Embryonic facial prominence (tissue), 1 donor: ENCODE data around the gene BAZ2B.
"Not testable (repeated sequence)": the region's sequence is repeated elsewhere in the genome, so short reads cannot be mapped to it uniquely, and the experiment has no call there.

Experiments
- DNase-seq: peaks from one replicate; pipeline ENCODE4 v3.0.0-alpha.2; 2016; ENCODE audit errors: extremely low spot score

Gene BAZ2B

DNA sequence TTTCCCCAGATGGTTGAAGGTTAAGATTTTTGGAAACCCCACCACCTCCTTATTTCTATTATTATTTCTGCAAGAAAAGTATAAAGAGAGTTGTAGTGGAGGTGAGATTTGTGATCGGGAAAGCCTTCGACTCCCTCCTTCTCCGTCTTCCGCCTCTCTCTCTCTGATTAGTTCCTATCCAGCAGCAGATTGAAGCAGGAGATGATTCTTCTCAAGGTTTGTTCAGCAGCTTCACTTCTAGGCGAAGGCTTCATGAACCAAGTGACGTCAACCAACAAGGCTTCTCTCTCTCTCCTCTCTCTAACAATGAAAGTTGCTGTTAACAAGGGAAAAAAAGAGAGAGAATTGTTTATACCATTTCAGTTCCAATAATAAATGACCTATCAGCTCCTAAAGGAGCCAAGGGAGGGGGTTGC lies at the start of gene BAZ2B:
TSS of gene BAZ2B (minus strand) at position 263 of the 416 bp plus-strand sequence. CDS start 137,829 bp downstream, outside the sequence.
- DNase-seq = peak; percentile 83

DNA sequence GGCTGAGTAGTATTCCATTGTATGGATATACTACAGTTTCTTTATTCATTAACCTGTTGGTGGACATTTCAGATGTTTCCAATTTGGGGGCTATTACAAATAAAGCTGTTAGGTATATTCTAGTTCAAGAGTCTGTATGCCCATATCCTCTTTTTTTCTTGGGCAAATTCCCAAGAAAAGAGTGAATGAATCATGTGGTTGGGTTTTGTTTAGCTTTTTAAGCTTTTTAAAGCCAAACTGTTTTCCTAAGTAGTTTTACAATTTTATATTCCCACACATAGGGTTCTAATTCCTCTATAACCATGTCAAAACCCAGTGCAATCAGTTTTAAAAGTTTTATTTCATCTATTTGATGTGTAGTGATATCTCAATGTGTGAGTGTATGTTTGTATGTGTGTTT lies 44.9 kb upstream of the BAZ2B start:
- no peak for DNase-seq

- DNase-seq = no peak
These were observed 42.8 kb upstream of the BAZ2B start for GRCh38 chr2:159658881-159659873.

DNA sequence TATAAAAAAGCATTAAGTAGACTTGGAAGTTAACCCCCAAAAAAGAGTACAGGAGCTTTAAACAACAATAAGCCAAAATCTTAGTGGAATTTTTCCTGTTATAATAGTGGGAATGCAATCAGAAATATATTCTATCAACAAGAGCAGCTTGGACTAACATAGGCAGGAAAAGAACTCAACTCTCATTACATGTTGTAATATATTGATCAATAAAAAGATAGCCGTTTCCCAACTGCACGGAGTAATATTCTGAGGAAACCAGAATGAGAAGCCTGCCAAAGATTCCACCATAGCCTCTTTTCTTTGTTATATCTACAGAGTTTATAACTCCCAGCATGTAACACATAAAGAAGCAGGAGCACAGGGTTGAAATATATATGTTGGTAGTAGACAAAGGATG lies 37.6 kb upstream of the BAZ2B start:
- DNase-seq = no peak

DNA sequence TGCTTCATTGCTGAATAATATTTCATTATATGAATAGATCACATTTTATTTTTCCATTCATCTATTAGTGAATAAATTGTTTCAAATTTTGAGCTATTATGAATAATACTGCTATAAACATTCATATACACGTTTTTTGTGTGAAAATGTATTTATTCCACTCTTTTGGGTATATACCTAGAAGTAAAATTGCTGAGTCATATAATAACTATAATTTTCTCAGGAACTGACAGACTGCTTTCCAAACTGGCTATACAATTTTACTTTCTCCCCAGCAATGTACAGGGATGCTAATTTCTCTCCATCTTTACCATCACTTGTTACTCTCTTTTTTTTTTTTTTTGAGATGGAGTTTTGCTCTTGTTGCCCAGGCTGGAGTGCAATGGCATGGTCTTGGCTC lies 35.5 kb upstream of the BAZ2B start:
- DNase-seq = no peak

DNA sequence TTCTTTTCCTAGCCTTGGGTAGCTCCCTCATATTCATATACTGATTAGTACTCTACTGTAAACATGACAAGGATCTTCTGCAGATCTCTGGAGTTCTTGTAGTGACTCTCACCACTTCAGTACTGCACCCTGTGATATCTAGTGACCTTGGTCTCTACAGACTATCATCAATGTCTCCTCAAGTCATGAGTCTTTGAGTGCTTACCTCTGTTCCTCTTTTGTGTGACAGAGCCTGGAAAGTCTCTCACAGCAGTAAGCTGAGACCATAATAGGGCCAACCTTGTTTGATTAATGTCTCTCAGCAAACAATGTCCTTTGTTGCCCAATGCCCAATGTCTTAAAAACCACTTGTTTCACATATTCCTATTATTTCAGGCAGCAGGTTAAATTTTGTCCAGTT lies 34.2 kb upstream of the BAZ2B start:
- DNase-seq = no peak

GRCh38 chr2:159648643-159649042 lies 32.3 kb upstream of the BAZ2B start:
- DNase-seq = no peak

DNA sequence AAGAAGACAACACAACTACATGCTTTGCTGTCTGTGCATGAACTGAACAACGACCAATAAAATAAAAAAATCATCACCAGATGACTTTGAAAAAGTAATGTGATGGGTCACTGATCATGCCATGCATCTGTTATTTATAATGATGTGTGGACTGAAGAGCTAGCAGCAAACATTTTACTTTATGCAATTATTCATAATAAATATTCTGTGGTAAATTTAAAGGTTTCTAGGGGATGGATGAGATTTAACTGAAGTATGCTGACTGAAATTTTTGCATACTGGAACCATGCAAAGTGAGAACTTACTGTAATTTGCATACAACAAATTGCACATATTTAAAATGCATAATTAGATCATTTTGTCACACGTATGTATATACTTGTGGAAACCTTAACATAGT lies 31.3 kb upstream of the BAZ2B start:
- no peak for DNase-seq

- DNase-seq = no peak
These were observed 23.8 kb upstream of the BAZ2B start for GRCh38 chr2:159640176-159640575.

- no peak for DNase-seq
These were observed 23.4 kb upstream of the BAZ2B start for GRCh38 chr2:159639712-159640111.

- no peak for DNase-seq
These were observed 22.7 kb upstream of the BAZ2B start for GRCh38 chr2:159639071-159639470.

- DNase-seq = no peak
These were observed 21.7 kb upstream of the BAZ2B start for GRCh38 chr2:159637988-159638501.

GRCh38 chr2:159637240-159637639 lies 20.9 kb upstream of the BAZ2B start:
- no peak for DNase-seq

DNA sequence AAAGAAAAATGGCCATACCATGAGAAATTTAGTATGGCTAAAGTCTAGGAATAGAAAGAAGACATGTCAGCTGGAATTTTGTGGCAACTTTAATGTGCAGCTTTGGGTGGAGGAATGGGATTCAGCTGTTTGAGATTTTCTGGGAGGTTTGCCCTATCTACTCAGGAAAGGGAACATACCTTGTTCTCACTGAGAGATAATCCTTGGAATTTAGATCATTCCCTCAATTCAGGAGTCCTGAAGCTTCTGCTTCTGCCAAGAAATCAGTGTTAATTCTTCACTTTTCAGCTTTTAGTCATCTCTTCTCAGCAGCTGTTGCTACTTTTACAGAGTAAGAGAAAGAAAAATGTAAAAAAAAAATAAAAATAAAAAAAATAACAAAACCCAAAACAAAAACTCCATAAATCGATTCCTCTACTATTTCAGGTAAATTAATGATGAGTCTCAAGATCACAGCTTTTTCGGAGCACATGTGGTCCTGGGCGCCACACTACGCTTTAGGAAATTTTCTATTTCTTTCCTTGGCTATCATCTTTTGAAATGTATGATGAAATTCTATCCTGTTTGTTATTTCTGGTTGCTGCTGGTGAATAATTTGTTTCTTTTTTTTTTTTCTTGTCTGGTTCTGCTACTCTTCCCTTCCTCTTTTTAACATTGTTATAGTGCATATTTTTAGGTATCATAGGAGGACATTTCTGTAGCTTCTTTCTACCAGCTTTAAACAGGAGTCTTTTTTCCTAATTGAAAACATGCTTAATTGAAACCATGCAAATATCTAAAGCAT lies 18.9 kb upstream of the BAZ2B start:
- DNase-seq = no peak

DNA sequence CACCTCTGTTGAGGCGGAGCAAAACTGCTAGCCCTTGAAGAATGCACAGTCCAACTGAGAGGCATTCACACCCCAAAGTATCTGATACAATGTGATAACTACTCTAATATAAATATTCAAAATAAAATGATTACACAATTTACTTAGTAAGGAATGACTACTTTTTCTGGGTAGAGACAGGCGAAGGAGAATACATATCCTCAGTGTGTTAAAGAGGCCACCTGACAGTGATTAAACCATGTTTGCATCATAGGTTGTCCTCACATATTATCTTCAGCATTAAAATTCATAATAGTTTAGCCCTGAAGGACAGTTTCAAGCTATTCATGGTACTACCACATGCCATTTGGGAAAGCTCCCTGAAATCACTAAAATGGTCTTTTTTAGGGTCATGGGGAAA lies 16.9 kb upstream of the BAZ2B start:
- no peak for DNase-seq

DNA sequence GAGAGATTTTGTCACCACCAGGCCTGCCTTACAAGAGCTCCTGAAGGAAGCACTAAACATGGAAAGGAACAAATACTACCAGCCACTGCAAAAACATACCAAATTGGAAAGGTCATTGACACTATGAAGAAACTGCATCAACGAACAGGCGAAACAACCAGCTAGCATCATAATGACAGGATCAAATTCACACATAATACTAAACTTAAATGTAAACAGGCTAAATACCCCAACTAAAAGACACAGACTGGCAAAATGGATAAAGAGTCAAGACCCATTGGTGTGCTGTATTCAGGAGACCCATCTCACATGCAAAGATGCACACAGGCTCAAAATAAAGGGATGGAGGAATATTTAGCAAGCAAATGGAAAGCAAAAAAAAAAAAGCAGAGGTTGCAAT lies 9.3 kb upstream of the BAZ2B start:
- not testable (repeated sequence) for DNase-seq

DNA sequence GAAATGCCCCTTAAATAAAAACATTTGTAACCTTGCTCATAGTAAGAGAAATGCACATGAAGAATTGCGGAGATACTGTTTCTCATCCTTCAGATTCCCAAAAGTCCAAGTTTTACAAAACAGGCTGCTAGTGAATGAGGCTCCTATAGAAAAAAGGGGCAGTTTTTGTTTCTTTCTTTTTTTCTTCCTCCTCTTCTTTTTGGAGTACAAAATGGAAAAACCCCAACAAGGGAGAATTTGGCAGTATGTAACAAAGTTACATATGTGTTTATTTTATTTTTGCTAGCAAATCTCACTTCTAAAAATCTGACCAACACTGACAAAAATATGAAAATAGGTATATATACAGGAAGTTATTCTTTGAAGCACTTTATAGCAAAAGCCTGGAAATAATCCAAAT lies 7.1 kb upstream of the BAZ2B start:
- DNase-seq = no peak

GRCh38 chr2:159622966-159623365 lies 6.6 kb upstream of the BAZ2B start:
- DNase-seq = no peak

DNA sequence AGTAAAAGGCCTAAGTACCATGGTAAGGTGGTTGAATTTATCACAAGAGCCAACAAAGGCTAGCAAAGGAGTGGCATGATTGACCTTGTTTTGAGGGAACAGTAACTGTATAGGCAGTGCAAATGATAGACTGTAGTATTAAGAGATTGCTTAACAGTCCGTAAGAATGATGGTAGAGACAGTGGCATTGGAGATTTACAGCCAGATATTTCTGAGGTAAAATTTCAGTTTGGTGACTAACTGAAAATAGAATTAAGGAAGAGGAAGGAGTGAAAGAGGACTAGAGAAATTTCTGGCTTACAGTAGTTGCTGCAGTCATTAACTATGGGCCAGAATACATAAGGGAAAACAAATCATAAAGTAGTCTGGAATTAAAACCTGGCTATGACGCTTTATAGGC lies 4.4 kb upstream of the BAZ2B start:
- DNase-seq = no peak

- DNase-seq = no peak
These were observed 1.3 kb upstream of the BAZ2B start for GRCh38 chr2:159617646-159618045.

DNA sequence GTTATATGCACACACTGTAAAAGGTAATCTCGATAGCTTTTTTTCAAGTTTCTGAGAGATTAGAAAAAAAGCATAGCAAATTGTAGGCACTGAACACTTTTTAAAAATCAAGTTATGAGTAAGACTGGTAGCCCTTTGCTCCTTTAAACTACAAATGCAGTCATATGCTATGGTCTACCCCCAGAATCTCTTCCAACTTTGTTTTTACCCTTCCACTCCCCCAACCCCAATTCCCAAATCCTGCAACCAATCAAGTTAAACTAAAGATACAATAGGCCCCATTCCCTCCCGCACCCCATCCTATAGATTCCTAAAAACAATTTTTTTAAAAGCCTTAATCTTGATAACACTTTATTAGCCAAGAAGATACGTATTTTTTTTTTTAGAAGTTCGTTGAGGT lies 752 bp upstream of the BAZ2B start:
- no peak for DNase-seq
